Spleen (tissue), 11 donors: ENCODE data around the gene AP3B1. TPM values are rescaled to one million over a fixed set of nuclear protein-coding genes. Genes with fewer than 3 reads are reported as not detected.

ENCODE experiments used
- DNase-seq: peaks from one replicate; pipeline ENCODE4 v3.0.0-alpha.2; 2020
- H3K27ac ChIP-seq, 8 donors: fragments of 200-600 bp; sonication (generic) in 7 of 8; 1 replicate in 4 of 8; 2 replicates in 4 of 8; pipeline versions ENCODE4 v1.5.0 to v1.8.0; 2016 to 2021; ENCODE audit warnings: inconsistent platforms in 4 of 8, mild to moderate bottlenecking in 4 of 8, moderate library complexity in 1 of 8
- H3K27me3 ChIP-seq, 7 donors: fragments of 200-600 bp; sonication (generic) in 6 of 7; replicated peaks in 1 of 7; 1 replicate in 4 of 7; 2 replicates in 3 of 7; pipeline versions ENCODE4 v1.5.0 to v1.8.0; 2016 to 2021; ENCODE audit warnings: inconsistent platforms in 3 of 7, mild to moderate bottlenecking in 1 of 7
- H3K36me3 ChIP-seq, 6 donors: fragments of 200-600 bp; sonication (generic) in 5 of 6; 1 replicate in 4 of 6; 2 replicates in 2 of 6; pipeline versions ENCODE4 v1.5.0 to v1.8.0; 2016 to 2021; ENCODE audit warnings: inconsistent platforms in 2 of 6
- H3K4me1 ChIP-seq, 6 donors: fragments of 200-600 bp; sonication (generic) in 5 of 6; 1 replicate in 3 of 6; 2 replicates in 3 of 6; pipeline versions ENCODE4 v1.5.0 to v1.8.0; 2016 to 2021; ENCODE audit warnings: inconsistent platforms in 3 of 6
- H3K4me3 ChIP-seq, 8 donors: fragments of 200-600 bp; sonication (generic) in 7 of 8; 1 replicate in 4 of 8; 2 replicates in 4 of 8; pipeline versions ENCODE4 v1.5.0 to v1.8.0; 2016 to 2021; ENCODE audit warnings: inconsistent platforms in 4 of 8, mild to moderate bottlenecking in 4 of 8, moderate library complexity in 2 of 8
- H3K9me3 ChIP-seq, 8 donors: fragments of 200-600 bp; sonication (generic) in 7 of 8; 1 replicate in 4 of 8; 2 replicates in 4 of 8; pipeline versions ENCODE4 v1.5.0 to v1.8.0; 2016 to 2021; ENCODE audit warnings: inconsistent platforms in 4 of 8
- POLR2A ChIP-seq, 3 donors: fragments of 450-650 bp; IDR thresholded peaks; one replicate each; pipeline ENCODE4 v1.5.1; 2017; ENCODE audit warnings: antibody characterized with exemption in 3 of 3, mild to moderate bottlenecking in 1 of 3
- POLR2AphosphoS5 ChIP-seq, 3 donors: sonication (generic); formaldehyde crosslinking; IDR thresholded peaks; one replicate each; pipeline ENCODE4 v1.5.1; 2017; ENCODE audit warnings: antibody characterized with exemption in 3 of 3
- WGBS, 5 donors: extraction: QIAGEN DNeasy Blood & Tissue Kit in 3 of 5; methylation state at CpG; one replicate each; pipeline versions ENCODE4 v1.1.5 to v1.1.7; 2013 to 2018; 5-methylcytosine and 5-hydroxymethylcytosine counted together
- intact Hi-C: fragments of 100-400 bp; cut with DNase I; formaldehyde crosslinking; loops from one replicate; pipeline ENCODE4 v1.15.0; 2023; ENCODE audit warnings: low total_unique reads
- polyA plus RNA-seq, 3 donors: library from polyadenylated mRNA; stranded (reverse); fragments of 200-250 nt; gene quantifications; one replicate each; pipeline ENCODE4 v1.2.1, GENCODE V29; 2013
- total RNA-seq, 7 donors: library from RNA; depleted of rRNA in 3 of 7; stranded (reverse); fragments of >200 nt in 3 of 7; fragmentation: NEBNext Ultra II Directional in 4 of 7; extraction: Animal tissue kit (Norgen Biotek cat#: 25700) in 4 of 7; gene quantifications; one replicate each; pipeline versions ENCODE4 v1.1.0 to v1.2.1, GENCODE V29; 2016 to 2021
- TF ChIP-seq, protein P1 (sequence below), 11 experiments: fragments of 200-600 bp in 7 of 11; fragments of 450-650 bp in 4 of 11; sonication (generic) in 4 of 11; IDR thresholded peaks in 8 of 11; conservative IDR thresholded peaks in 3 of 11; 1 replicate in 7 of 11; 2 replicates in 4 of 11; pipeline versions ENCODE4 v1.4.0 to v1.8.0; 2016 to 2021; ENCODE audit warnings: antibody characterized with exemption in 11 of 11, inconsistent platforms in 4 of 11, mild to moderate bottlenecking in 1 of 11
- donor health status: healthy with polysubstance abuse.
- donor health status: DM: no; HTN: no; CAD: no; lungs with moderate emphysema.
- donor health status: DM: no; HTN: no; CAD: no.
- donor health status: Bipolar disorder and iron deficiency.
- donor health status: healthy.
- donor health status: DM: no; HTN: no; CAD: no.
- donor health status: DM: yes; HTN: yes; CAD: no.

Gene AP3B1
- total and polyA plus RNA-seq, 10 donors = 27.9 to 76.2 (median 48.2) TPM

DNA sequence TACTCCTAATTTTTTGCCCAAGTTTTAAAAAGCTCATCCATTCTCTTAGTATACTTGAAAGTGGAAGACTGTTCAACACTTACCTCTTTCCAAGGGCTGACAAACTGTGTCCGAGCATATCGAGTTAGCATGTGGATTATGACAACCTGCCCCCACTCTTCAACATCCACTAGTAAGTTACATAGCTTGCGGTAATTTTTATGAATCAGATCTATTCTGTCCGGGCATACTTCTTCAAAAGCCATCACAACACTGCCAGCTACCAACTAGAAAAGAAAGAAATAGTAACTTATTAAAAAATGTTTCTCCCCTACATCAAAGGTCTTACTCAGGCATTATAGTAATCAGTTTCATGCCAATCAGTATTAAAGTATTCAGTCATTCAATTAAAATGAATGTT is 78.5 kb downstream of the AP3B1 start:
- H3K27me3 ChIP-seq = no peaks in the 10 kb centered on the region
- H3K36me3 ChIP-seq = peaks cover 0 to 56% (median 12%) of the 10 kb centered on the region in 6 donors
- WGBS, 5 donors = 94 to 98% (median 98%) methylated on average over 4 of the region's 4 CpGs
- H3K9me3 ChIP-seq = peaks cover 0 to 3% (median 0%) of the 10 kb centered on the region in 8 donors
- H3K4me3 ChIP-seq = no peak overlapping the region
- H3K4me1 ChIP-seq = no peaks in the 10 kb centered on the region
- no peak for TF ChIP-seq POLR2AphosphoS5 (IDR thresholded peaks at IDR 0.05)
- TF ChIP-seq, protein P1, sequence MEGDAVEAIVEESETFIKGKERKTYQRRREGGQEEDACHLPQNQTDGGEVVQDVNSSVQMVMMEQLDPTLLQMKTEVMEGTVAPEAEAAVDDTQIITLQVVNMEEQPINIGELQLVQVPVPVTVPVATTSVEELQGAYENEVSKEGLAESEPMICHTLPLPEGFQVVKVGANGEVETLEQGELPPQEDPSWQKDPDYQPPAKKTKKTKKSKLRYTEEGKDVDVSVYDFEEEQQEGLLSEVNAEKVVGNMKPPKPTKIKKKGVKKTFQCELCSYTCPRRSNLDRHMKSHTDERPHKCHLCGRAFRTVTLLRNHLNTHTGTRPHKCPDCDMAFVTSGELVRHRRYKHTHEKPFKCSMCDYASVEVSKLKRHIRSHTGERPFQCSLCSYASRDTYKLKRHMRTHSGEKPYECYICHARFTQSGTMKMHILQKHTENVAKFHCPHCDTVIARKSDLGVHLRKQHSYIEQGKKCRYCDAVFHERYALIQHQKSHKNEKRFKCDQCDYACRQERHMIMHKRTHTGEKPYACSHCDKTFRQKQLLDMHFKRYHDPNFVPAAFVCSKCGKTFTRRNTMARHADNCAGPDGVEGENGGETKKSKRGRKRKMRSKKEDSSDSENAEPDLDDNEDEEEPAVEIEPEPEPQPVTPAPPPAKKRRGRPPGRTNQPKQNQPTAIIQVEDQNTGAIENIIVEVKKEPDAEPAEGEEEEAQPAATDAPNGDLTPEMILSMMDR (IDR thresholded peaks at IDR 0.05 in 8 of 11, conservative IDR thresholded peaks at IDR 0.05 in 3 of 11) = no peak
- no peak for TF ChIP-seq POLR2A (IDR thresholded peaks at IDR 0.05)
- no peak for DNase-seq
- H3K27ac ChIP-seq = no peak overlapping the region
- intact Hi-C loops = no loop called here

DNA sequence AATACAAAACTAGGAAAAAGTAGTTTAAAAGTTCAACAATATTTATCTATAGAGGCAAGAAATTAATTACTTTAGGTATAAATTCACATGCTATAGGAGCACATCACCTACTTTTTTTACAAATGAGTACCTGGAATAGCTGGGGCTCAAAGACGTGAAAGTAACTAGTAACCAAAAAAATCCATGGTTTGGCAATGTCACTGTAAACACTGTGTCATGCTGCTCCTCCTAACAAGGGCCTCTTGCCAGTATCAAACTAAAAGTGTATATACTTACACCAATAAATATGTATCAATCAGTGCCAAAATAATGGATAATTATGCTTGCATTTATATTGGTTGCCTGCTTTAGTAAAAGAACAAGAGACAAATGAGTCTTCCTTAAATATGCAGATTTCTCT is 78.9 kb downstream of the AP3B1 start:
- H3K4me3 ChIP-seq = no peak overlapping the region
- no peak for DNase-seq
- H3K27ac ChIP-seq = no peak overlapping the region
- peaks cover 0 to 52% (median 10%) of the 10 kb centered on the region in 6 donors for H3K36me3 ChIP-seq
- WGBS, 5 donors = 90 to 97% (median 95%) methylated on average over 1 of the region's 1 CpG
- no peaks in the 10 kb centered on the region for H3K27me3 ChIP-seq
- TF ChIP-seq POLR2A (IDR thresholded peaks at IDR 0.05) = no peak
- TF ChIP-seq, protein P1 (IDR thresholded peaks at IDR 0.05 in 8 of 11, conservative IDR thresholded peaks at IDR 0.05 in 3 of 11) = no peak
- TF ChIP-seq POLR2AphosphoS5 (IDR thresholded peaks at IDR 0.05) = no peak
- H3K4me1 ChIP-seq = no peaks in the 10 kb centered on the region
- no peaks in the 10 kb centered on the region for H3K9me3 ChIP-seq
- intact Hi-C loops = no loop called here

DNA sequence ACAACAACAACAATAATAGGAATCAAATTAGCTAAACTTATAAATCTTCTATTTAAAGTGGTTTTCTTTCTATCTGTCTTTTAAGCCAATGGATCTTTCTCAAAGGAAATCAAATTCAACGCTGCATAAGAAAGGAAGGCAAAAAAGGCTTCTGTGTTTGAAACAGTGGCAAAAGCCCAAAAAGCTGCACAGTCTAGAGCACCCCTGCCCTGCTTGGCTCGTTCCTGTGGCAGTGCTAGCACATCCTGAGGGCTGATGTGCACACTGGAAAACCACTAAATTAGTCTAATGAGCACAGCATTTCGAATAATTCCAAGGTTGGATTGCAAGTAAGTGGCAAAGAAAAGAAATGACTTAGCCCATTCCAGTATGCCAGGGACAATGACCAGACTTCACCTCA is 80.7 kb downstream of the AP3B1 start:
- H3K27ac ChIP-seq = no peak overlapping the region
- H3K9me3 ChIP-seq = no peaks in the 10 kb centered on the region
- intact Hi-C loops = no loop called here
- H3K4me3 ChIP-seq = no peak overlapping the region
- H3K36me3 ChIP-seq = peaks cover 0 to 44% (median 13%) of the 10 kb centered on the region in 6 donors
- H3K4me1 ChIP-seq = no peaks in the 10 kb centered on the region
- no peak for TF ChIP-seq POLR2AphosphoS5 (IDR thresholded peaks at IDR 0.05)
- TF ChIP-seq POLR2A (IDR thresholded peaks at IDR 0.05) = no peak
- TF ChIP-seq, protein P1 (IDR thresholded peaks at IDR 0.05 in 8 of 11, conservative IDR thresholded peaks at IDR 0.05 in 3 of 11) = no peak
- no peaks in the 10 kb centered on the region for H3K27me3 ChIP-seq
- no peak for DNase-seq
- WGBS, 5 donors = 91 to 100% (median 92%) methylated on average over 3 of the region's 3 CpGs

DNA sequence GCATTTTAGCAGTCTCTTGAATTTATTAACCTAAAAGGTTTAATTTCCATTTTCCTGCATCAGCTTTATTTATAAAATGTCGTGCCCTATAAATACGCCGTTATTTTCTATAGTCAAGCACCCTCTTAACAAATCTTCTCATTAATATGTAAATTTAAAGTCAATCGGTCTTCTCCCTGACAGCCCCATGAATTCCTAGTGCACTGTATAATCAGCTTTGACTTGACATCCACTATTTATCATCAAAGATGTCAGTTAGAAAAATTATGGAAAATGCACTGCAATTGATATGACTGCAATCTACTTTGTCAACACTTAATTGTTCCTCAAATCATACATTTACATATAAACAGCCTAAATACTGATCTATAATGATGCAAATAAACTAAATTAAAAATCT is 83.4 kb downstream of the AP3B1 start:
- TF ChIP-seq POLR2AphosphoS5 (IDR thresholded peaks at IDR 0.05) (no peak), POLR2A (IDR thresholded peaks at IDR 0.05) (no peak)
- TF ChIP-seq, protein P1 (IDR thresholded peaks at IDR 0.05 in 8 of 11, conservative IDR thresholded peaks at IDR 0.05 in 3 of 11) = no peak
- DNase-seq = no peak
- Histone ChIP-seq H3K36me3 (peaks cover 0 to 57% (median 21%) of the 10 kb centered on the region in 6 donors), H3K27ac (no peak overlapping the region), H3K4me1 (no peaks in the 10 kb centered on the region), H3K4me3 (no peak overlapping the region), H3K27me3 (no peaks in the 10 kb centered on the region), H3K9me3 (no peaks in the 10 kb centered on the region)
- intact Hi-C loops = no loop called here
- WGBS, 5 donors = 78 to 95% (median 84%) methylated on average over 4 of the region's 4 CpGs
